ENCODE data around the gene GPBP1L1.

DNA sequence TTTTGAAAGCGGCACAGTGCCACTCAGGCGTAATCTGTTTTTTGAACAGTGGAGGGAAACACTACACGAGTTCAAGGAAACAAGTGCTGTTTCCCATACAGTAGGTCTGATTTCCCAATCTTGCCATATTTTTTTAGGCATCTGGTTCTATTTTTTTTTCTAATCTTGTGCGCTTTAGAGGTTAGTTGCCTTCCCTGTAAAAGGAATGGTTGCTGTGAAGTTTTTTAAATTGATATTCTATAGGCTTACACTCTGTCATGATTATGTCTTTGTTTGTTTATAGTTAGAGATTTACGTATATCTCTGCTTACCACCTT lies 101.3 kb downstream of the GPBP1L1 start:
- TF ChIP-seq EZH2 (IDR thresholded peaks at IDR 0.05; ENCODE audit: insufficient read depth, poor library complexity, severe bottlenecking) (no peak), EZH2phosphoT487 (IDR thresholded peaks at IDR 0.05; ENCODE audit: insufficient read depth, low read depth) (no peak)

All from GM23248 (cell line).